Psoas muscle (tissue), 8 donors: ENCODE results near the gene LCP2. TPM values are rescaled to one million over a fixed set of nuclear protein-coding genes. Genes with fewer than 3 reads are reported as not detected.

Source experiments
- ATAC-seq, 4 donors: fragments of 200-7000 bp; cut with Tn5 transposase; one replicate each; pipeline ENCODE4 v1.9.1; 2020; ENCODE audit warnings: moderate library complexity in 3 of 4, mild to moderate bottlenecking in 2 of 4
- DNase-seq, 2 donors: peaks; one replicate each; pipeline ENCODE4 v3.0.0-alpha.2; 2020
- H3K27ac ChIP-seq: fragments of 200-600 bp; one replicate; pipeline ENCODE4 v1.8.0; 2022
- H3K27me3 ChIP-seq, 3 donors: fragments of 200-600 bp in 1 of 3; one replicate each; pipeline versions ENCODE4 v1.6.1 to v1.8.0; 2013 to 2022; ENCODE audit warnings: low read length in 2 of 3, mild to moderate bottlenecking in 2 of 3, moderate library complexity in 1 of 3; ENCODE audit not compliant: insufficient read depth in 3 of 3
- H3K36me3 ChIP-seq, 2 donors: fragments of 200-600 bp in 1 of 2; one replicate each; pipeline versions ENCODE4 v1.6.1 to v1.8.0; 2013 to 2022; ENCODE audit warnings: low read depth in 1 of 2, mild to moderate bottlenecking in 1 of 2, moderate library complexity in 1 of 2; ENCODE audit not compliant: insufficient read depth in 1 of 2
- H3K4me1 ChIP-seq: fragments of 200-600 bp; one replicate; pipeline ENCODE4 v1.8.0; 2022
- H3K4me3 ChIP-seq: fragments of 200-600 bp; one replicate; pipeline ENCODE4 v1.8.0; 2022; ENCODE audit warnings: mild to moderate bottlenecking
- H3K9me3 ChIP-seq: fragments of 200-600 bp; one replicate; pipeline ENCODE4 v1.8.0; 2022
- WGBS, 3 donors: extraction: QIAGEN DNeasy Blood & Tissue Kit; methylation state at CpG; one replicate each; pipeline versions ENCODE4 v1.1.6 to v1.1.7; 2013; 5-methylcytosine and 5-hydroxymethylcytosine counted together
- intact Hi-C, 2 donors: fragments of 100-400 bp; cut with DNase I; formaldehyde crosslinking; loops; one replicate each; pipeline versions ENCODE4 v1.11.0 to v1.14.2; 2022
- polyA plus RNA-seq, 3 donors: library from polyadenylated mRNA; stranded (reverse); fragments of 200-250 nt; gene quantifications; one replicate each; pipeline ENCODE4 v1.2.3, GENCODE V29; 2013
- total RNA-seq, 4 donors: library from RNA; stranded (reverse); fragmentation: NEBNext Ultra II Directional in 2 of 4; extraction: Animal tissue kit (Norgen Biotek cat#: 25700) in 2 of 4; gene quantifications; one replicate each; pipeline versions ENCODE4 v1.2.1 to v1.2.4, GENCODE V29; 2021 to 2023
- TF ChIP-seq, protein P1 (sequence below): fragments of 200-600 bp; IDR thresholded peaks from one replicate; pipeline ENCODE4 v1.8.0; 2022; ENCODE audit warnings: antibody characterized with exemption
- donor health status: healthy with polysubstance abuse.
- donor health status: DM: no; HTN: no; CAD: no; lungs with moderate emphysema.
- donor health status: Bipolar disorder and iron deficiency.
- donor health status: healthy.
- donor health status: DM: yes; HTN: yes; CAD: no.
- donor health status: DM: no; HTN: no; CAD: no.
- donor health status: DM: no; HTN: no; CAD: no.
- donor health status: DM: yes; HTN: yes; CAD: no.

LCP2 gene
- total and polyA plus RNA-seq, 7 donors, result 0.76 to 6.0 (median 4.2) TPM

DNA sequence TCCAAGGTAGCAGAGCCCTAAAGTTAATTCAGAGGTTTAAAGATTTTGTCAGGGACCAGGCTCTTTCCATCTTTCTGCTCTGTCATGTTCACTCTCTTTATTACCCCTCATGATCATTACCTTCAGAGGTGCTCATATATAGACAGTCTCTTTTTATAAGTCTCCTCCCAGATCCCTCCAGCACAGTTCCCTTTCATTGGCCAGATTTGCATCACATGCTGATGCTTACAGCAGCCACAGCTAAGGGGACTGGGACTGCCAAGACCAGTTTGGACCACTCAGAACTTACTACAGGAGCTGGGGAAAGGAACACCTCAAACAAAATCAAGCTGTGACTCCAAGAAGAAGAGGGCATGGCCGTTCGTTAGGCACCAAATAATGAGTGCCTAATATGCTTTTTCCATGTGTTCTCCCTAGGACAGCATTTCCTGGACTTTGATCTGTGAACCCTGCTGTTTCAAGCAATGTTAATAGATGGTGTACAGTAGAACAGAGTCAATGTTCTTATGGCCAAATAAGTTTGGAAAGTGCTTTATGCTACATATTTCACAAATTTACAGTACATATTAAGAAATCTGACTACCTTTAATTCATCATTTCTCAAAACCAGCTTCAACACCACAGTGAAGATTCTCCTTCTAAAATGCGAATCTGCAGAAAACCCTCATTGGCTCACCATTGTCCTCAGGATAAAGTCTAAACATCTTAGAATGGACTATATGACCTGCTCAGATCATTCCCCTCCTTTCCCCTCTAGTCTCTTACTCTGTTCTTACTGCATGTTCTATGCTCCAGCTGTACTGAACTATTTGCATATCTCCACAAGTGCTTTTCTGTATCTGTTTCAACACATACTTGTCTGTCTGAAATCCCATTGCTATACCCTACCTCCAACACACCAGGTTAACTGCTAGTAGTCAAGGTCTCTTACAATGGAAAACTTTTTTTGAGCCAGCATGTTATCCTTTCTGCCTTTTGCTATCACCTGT, 61.4 kb downstream of the LCP2 start:
- intact Hi-C loops, result no loop called here
- no peak for DNase-seq
- WGBS, 3 donors, result 57 to 79% (median 59%) methylated on average over 3 of the region's 3 CpGs
- H3K27me3 ChIP-seq, result no peaks in the 10 kb centered on the region
- H3K4me3 ChIP-seq, result no peak overlapping the region
- no peaks in the 10 kb centered on the region for H3K9me3 ChIP-seq
- no peak for ATAC-seq
- TF ChIP-seq, protein P1, sequence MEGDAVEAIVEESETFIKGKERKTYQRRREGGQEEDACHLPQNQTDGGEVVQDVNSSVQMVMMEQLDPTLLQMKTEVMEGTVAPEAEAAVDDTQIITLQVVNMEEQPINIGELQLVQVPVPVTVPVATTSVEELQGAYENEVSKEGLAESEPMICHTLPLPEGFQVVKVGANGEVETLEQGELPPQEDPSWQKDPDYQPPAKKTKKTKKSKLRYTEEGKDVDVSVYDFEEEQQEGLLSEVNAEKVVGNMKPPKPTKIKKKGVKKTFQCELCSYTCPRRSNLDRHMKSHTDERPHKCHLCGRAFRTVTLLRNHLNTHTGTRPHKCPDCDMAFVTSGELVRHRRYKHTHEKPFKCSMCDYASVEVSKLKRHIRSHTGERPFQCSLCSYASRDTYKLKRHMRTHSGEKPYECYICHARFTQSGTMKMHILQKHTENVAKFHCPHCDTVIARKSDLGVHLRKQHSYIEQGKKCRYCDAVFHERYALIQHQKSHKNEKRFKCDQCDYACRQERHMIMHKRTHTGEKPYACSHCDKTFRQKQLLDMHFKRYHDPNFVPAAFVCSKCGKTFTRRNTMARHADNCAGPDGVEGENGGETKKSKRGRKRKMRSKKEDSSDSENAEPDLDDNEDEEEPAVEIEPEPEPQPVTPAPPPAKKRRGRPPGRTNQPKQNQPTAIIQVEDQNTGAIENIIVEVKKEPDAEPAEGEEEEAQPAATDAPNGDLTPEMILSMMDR, result no peak
- H3K36me3 ChIP-seq, result no peaks in the 10 kb centered on the region
- H3K27ac ChIP-seq, result no peak overlapping the region
- H3K4me1 ChIP-seq, result no peaks in the 10 kb centered on the region

GRCh38 chr5:170233358-170233892, 64.2 kb downstream of the LCP2 start:
- 94 to 95% (median 94%) methylated on average over 18 of the region's 18 CpGs for WGBS, 3 donors
- H3K27ac ChIP-seq, result no peak overlapping the region
- ATAC-seq (no peak), DNase-seq (no peak)
- no peaks in the 10 kb centered on the region for H3K27me3 ChIP-seq
- H3K36me3 ChIP-seq, result no peaks in the 10 kb centered on the region
- no peaks in the 10 kb centered on the region for H3K4me1 ChIP-seq
- H3K9me3 ChIP-seq, result no peaks in the 10 kb centered on the region
- no peak overlapping the region for H3K4me3 ChIP-seq
- intact Hi-C loops, result no loop called here
- TF ChIP-seq, protein P1, result no peak

DNA sequence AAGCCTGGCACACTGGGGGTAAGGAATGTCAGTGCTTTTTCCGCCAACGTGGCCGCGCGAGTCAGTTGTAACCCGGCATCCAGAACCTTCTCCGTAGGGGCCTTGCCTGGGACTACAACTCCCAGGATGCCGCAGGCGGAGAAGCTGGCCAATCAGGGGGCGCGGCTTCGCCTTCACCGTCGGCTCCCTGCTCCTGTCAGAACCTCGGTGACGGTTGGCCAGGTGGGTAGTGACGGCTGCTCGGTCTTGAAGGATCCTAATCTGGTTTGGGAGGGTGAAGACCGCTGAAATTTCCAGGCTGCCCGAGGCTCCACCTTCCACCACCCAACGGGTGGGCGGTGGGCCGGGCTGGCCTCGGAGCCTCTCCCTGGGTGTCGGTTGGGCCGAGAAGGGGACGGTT, 64.8 kb downstream of the LCP2 start, which contains the start of gene C5orf58:
Gene C5orf58, plus strand, starts transcription at position 200 of the 400 bp plus-strand sequence. CDS start 1,992 bp downstream, outside the sequence.
- intact Hi-C loops, result no loop called here
- TF ChIP-seq, protein P1, result no peak
- Histone ChIP-seq H3K36me3 (no peaks in the 10 kb centered on the region), H3K27me3 (no peaks in the 10 kb centered on the region), H3K4me1 (no peaks in the 10 kb centered on the region), H3K4me3 (no peak within 1 kb of the TSS), H3K27ac (no peak within 1 kb of the TSS), H3K9me3 (no peaks in the 10 kb centered on the region)
- 92 to 96% (median 96%) methylated on average over 26 to 27 of the region's 27 CpGs for WGBS, 3 donors
- no peak for DNase-seq
- no peak for ATAC-seq

- H3K27ac ChIP-seq, result no peak overlapping the region
- H3K27me3 ChIP-seq, result no peaks in the 10 kb centered on the region
- no peak for ATAC-seq
- H3K36me3 ChIP-seq, result no peaks in the 10 kb centered on the region
- H3K4me1 ChIP-seq, result no peaks in the 10 kb centered on the region
- H3K4me3 ChIP-seq, result no peak overlapping the region
- 50 to 52% (median 50%) methylated on average over 6 of the region's 6 CpGs for WGBS, 3 donors
- TF ChIP-seq, protein P1, result no peak
- no peaks in the 10 kb centered on the region for H3K9me3 ChIP-seq
- DNase-seq, result no peak
- intact Hi-C loops, result no loop called here
Measured at GRCh38 chr5:170228762-170229435, 68.7 kb downstream of the LCP2 start.
